Heart left ventricle (tissue), 13 donors: Measurements from ENCODE around the gene BIRC7.

Experiments used
- CTCF ChIP-seq, 12 donors: fragments of 200-600 bp; sonication (generic) in 4 of 12; IDR thresholded peaks; one replicate each; pipeline versions ENCODE4 v1.5.0 to v1.8.0; 2018 to 2022; ENCODE audit warnings: antibody characterized with exemption in 12 of 12, mild to moderate bottlenecking in 5 of 12
- POLR2A ChIP-seq, 2 donors: fragments of 450-650 bp; IDR thresholded peaks; one replicate each; pipeline ENCODE4 v1.6.1; 2017; ENCODE audit warnings: antibody characterized with exemption in 2 of 2, mild to moderate bottlenecking in 2 of 2, moderate library complexity in 2 of 2
- donor health status: ischemic (EF 13 %, LVEDD 7.1; RV severe dilation, severe dysfunction).
- donor health status: DM: no; HTN: yes; CAD: no.
- donor health status: DM: no; HTN: no; CAD: no.
- donor health status: ischemic (EF 25% LVEDD 6.9; RV normal size, moderate dysfunction).
- donor health status: ischemic (EF 25% LVEDD 5.7; RV mildly dilated, moderate dysfunction).
- donor health status: ischemic (EF 35%, LVEDD 5.7; RV mildly dilated, moderate dysfunction).
- donor health status: nonischemic (EF 11% LVEDD 7.7; RV severe dilation, severe dysfunction).
- donor health status: DM: yes; HTN: yes; CAD: no.
- donor health status: PGD.
- donor health status: ischemic (EF 29% LVEDD 5.4; RV normal size, mild dysfunction).
- donor health status: nonischemic (EF 23%, LVEDD 6.1; RV moderate dilation, normal function).

GRCh38 chr20:63220696-63221399 lies 14.9 kb upstream of the BIRC7 start:
- TF ChIP-seq POLR2A (IDR thresholded peaks at IDR 0.05) = no peak
- TF ChIP-seq CTCF (IDR thresholded peaks at IDR 0.05) = no peak
